DND-41 (cell line): Measurements from ENCODE around the gene DOCK4.

Experiments
- CTCF ChIP-seq: IDR thresholded peaks from 2 replicates; pipeline ENCODE4 v1.5.1; 2012; ENCODE audit warnings: borderline replicate concordance, low read length, moderate library complexity, mild to moderate bottlenecking; ENCODE audit not compliant: poor library complexity, severe bottlenecking; ENCODE audit errors: extremely low read depth
- EZH2 ChIP-seq: IDR thresholded peaks from 3 replicates; pipeline ENCODE4 v1.6.1; 2012; ENCODE audit warnings: borderline replicate concordance, low read depth, mild to moderate bottlenecking, moderate library complexity, low read length, inconsistent platforms; ENCODE audit not compliant: severe bottlenecking

- TF ChIP-seq CTCF (no peak), EZH2 (no peak)
Measured at GRCh38 chr7:112234147-112234546, 27.9 kb upstream of the DOCK4 start.
